ENCODE data around the gene TP53AIP1. TPM values are rescaled to one million over a fixed set of nuclear protein-coding genes. Genes with fewer than 3 reads are reported as not detected.

TP53AIP1 gene
- total and polyA plus RNA-seq, 2 of the 8 experiments (the other 6 are each of a cell fraction or from before 2014, with no cell fraction given): 0.03 TPM; not detected in 1

DNA sequence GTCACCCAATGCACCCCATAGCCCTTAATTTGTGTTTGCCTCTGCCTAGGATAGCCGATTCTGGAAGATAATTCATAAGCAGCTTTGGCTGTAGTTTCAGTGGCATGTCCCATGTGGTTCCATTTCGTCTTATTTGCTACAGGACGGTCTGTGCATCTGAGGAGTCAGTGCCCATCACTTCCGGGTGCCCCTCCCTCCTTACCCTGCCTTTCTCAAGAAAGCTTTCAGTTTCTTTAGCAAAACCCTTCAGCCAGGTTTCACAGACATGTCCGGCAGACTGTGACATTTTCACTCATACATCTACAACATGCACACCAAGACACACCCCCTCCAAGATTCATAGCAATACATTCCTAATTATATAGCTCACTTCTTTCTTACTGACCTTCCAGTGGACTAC is 14.3 kb downstream of the TP53AIP1 start:
- peaks cover 2 to 50% (median 42%) of the 10 kb centered on the region in 4 experiments for H3K27me3 ChIP-seq (replicated peaks in 1 of 4; ENCODE audit: control insufficient read depth in 3 of 4, extremely low read depth in 1 of 4, insufficient read depth in 3 of 4, low read length in 3 of 4)
- H3K36me3 ChIP-seq (ENCODE audit: control insufficient read depth in 2 of 4, insufficient read depth in 4 of 4, low read length in 3 of 4): no peaks in the 10 kb centered on the region
- no peaks in the 10 kb centered on the region for H3K9me3 ChIP-seq (ENCODE audit: insufficient read depth in 2 of 2, low read depth in 1 of 2, low read length in 1 of 2)
- H3K9ac ChIP-seq (replicated peaks in 1 of 4; ENCODE audit: extremely low read depth in 1 of 4, low read depth in 3 of 4, low read length in 3 of 4): no peak overlapping the region
- no peaks in the 10 kb centered on the region for H3K23me2 ChIP-seq (ENCODE audit: low read depth, low read length)
- no peak overlapping the region for H3K14ac ChIP-seq (ENCODE audit: insufficient read length)
- H2BK5ac ChIP-seq (ENCODE audit: low read depth, low read length): no peak overlapping the region
- H3K23ac ChIP-seq (ENCODE audit: insufficient read length): no peak overlapping the region
- no peak overlapping the region for H2BK120ac ChIP-seq (replicated peaks; ENCODE audit: low read depth, low read length)
- H2AK5ac ChIP-seq (ENCODE audit: low read depth, low read length): no peak overlapping the region
- H3K4me3 ChIP-seq (ENCODE audit: extremely low read depth in 1 of 4, insufficient read depth in 2 of 4, low read depth in 3 of 4, low read length in 4 of 4): no peak overlapping the region
- no peak overlapping the region for H2BK15ac ChIP-seq (ENCODE audit: low read length)
- no peak overlapping the region for H2BK12ac ChIP-seq (ENCODE audit: low read depth, low read length)
- FAIRE-seq: no peak
- no peak overlapping the region for H3K18ac ChIP-seq (ENCODE audit: extremely low read depth, low read length)
- no peak overlapping the region for H3K4ac ChIP-seq (replicated peaks; ENCODE audit: insufficient read length, low read depth, low read length)
- 83% methylated on average over 5 of the region's 5 CpGs; no CpG with 5 or more reads in 1 of the 2 experiments for WGBS, 2 experiments (ENCODE audit: extremely low coverage in 1 of 2, insufficient coverage in 1 of 2, insufficient read length in 1 of 2, insufficient replicate concordance in 2 of 2, low coverage in 1 of 2, low lambda C conversion rate in 2 of 2, missing lambda C conversion rate in 1 of 2)
- no peak overlapping the region for H4K8ac ChIP-seq (ENCODE audit: extremely low read depth, insufficient read depth, low read length)
- DNase-seq (ENCODE audit: low read depth in 1 of 2, low spot score in 2 of 2): no peak
- no peak overlapping the region for H4K5ac ChIP-seq (ENCODE audit: insufficient read length, low read depth, low read length)
- ChIA-PET POLR2A (ENCODE audit: partially characterized antibody) (no interaction called here), CTCF (ENCODE audit: partially characterized antibody) (interaction anchor here (0.6 to 7.8 kb wide), 15 partner anchors 9 to 243 kb away, joined by 3 to 77 read pairs (median 5); partner anchors contain the start of genes KCNJ5 and TP53AIP1)
- no peaks in the 10 kb centered on the region for H4K20me1 ChIP-seq (replicated peaks in 1 of 2; ENCODE audit: control insufficient read depth in 1 of 2, insufficient read depth in 2 of 2, low read length in 2 of 2)
- H3K79me1 ChIP-seq (ENCODE audit: low read depth, low read length): no peaks in the 10 kb centered on the region
- H4K91ac ChIP-seq (replicated peaks; ENCODE audit: insufficient read length, low read length): no peak overlapping the region
- no peak overlapping the region for H2AFZ ChIP-seq (ENCODE audit: low read length)
- H2BK20ac ChIP-seq (ENCODE audit: low read length): 0 out of 2 replicates have a peak overlapping the region, but pooled peaks have one; percentile 27
- H3K4me2 ChIP-seq (ENCODE audit: insufficient read depth in 1 of 2, low read depth in 2 of 2, low read length in 2 of 2): no peak overlapping the region
- no peaks in the 10 kb centered on the region for H3K79me2 ChIP-seq (ENCODE audit: control insufficient read depth in 1 of 2, insufficient read depth in 2 of 2, low read length in 2 of 2)
- H3K4me1 ChIP-seq (replicated peaks in 1 of 4; ENCODE audit: control insufficient read depth in 3 of 4, insufficient read depth in 4 of 4, low read length in 3 of 4): peaks cover 5 to 41% (median 17%) of the 10 kb centered on the region in 4 experiments
- H3K56ac ChIP-seq (replicated peaks; ENCODE audit: insufficient read length, low read depth, low read length): no peak overlapping the region
- no peak overlapping the region for H3K27ac ChIP-seq (ENCODE audit: low read depth, low read length)
- no peak for TF ChIP-seq KDM5A (IDR thresholded peaks at IDR 0.05; ENCODE audit: low read length)
- no peak for TF ChIP-seq SIX5 (IDR thresholded peaks at IDR 0.05; ENCODE audit: low read depth, low read length)

Measured in H1 (cell line).